CD4-positive, alpha-beta T cell (primary cell): ENCODE data around the gene TMBIM1. TPM values are rescaled to one million over a fixed set of nuclear protein-coding genes. Genes with fewer than 3 reads are reported as not detected.

Source experiments
- ATAC-seq: fragments of 200-7000 bp; cut with Tn5 transposase; one replicate; pipeline ENCODE4 v1.10.0; 2022; ENCODE audit warnings: mild to moderate bottlenecking; ENCODE audit not compliant: poor library complexity
- CTCF ChIA-PET: fragments of 350-600 bp; sonication (Branson Sonifier 250); formaldehyde crosslinking; loops from one replicate; lab custom pipeline; 2021; ENCODE audit warnings: antibody characterized with exemption, inconsistent platforms; lab: Charles Lee
- POLR2A ChIA-PET: fragments of 350-600 bp; sonication (Branson Sonifier 250); formaldehyde crosslinking; loops from one replicate; lab custom pipeline; 2021; ENCODE audit warnings: antibody characterized with exemption, inconsistent platforms; lab: Charles Lee
- DNase-seq, 14 experiments: peaks; one replicate each; pipeline ENCODE4 v3.0.0-alpha.2; 2013 to 2020; ENCODE audit warnings: mixed read lengths in 2 of 14
- H3K27ac ChIP-seq, 2 donors: one replicate each; pipeline versions ENCODE4 v1.5.1 to v1.7.0; 2013; ENCODE audit warnings: low read length in 2 of 2, low read depth in 1 of 2, mild to moderate bottlenecking in 1 of 2
- H3K27me3 ChIP-seq, 2 experiments: 1 replicate in 1 of 2; 2 replicates in 1 of 2; pipeline versions ENCODE4 v1.6.1 to v1.7.0; 2013; ENCODE audit warnings: low read length in 2 of 2, control low read depth in 1 of 2, mild to moderate bottlenecking in 1 of 2, moderate library complexity in 1 of 2; ENCODE audit not compliant: insufficient read depth in 2 of 2, control insufficient read depth in 1 of 2
- H3K36me3 ChIP-seq: one replicate; pipeline ENCODE4 v1.6.1; 2013; ENCODE audit warnings: low read length, control low read depth; ENCODE audit not compliant: insufficient read depth
- H3K4me1 ChIP-seq: one replicate; pipeline ENCODE4 v1.6.1; 2013; ENCODE audit warnings: low read length, control low read depth; ENCODE audit not compliant: insufficient read depth
- H3K4me3 ChIP-seq: one replicate; pipeline ENCODE4 v1.5.1; 2013; ENCODE audit warnings: mild to moderate bottlenecking, low read length, moderate library complexity
- H3K9me3 ChIP-seq, 2 experiments: 1 replicate in 1 of 2; 2 replicates in 1 of 2; pipeline versions ENCODE4 v1.6.1 to v1.7.0; 2013; ENCODE audit warnings: low read length in 2 of 2, mild to moderate bottlenecking in 2 of 2, control low read depth in 1 of 2, moderate library complexity in 1 of 2; ENCODE audit not compliant: control insufficient read depth in 1 of 2, insufficient read depth in 1 of 2
- H3K27ac Mint-ChIP-seq: one replicate; pipeline ENCODE4 v1.8.0; 2020; ENCODE audit warnings: mixed read lengths
- H3K27me3 Mint-ChIP-seq: one replicate; pipeline ENCODE4 v1.8.0; 2021; ENCODE audit warnings: mixed read lengths
- H3K36me3 Mint-ChIP-seq: one replicate; pipeline ENCODE4 v1.8.0; 2021; ENCODE audit warnings: low read depth, mixed read lengths
- H3K4me1 Mint-ChIP-seq: one replicate; pipeline ENCODE4 v1.8.0; 2021; ENCODE audit warnings: low read depth, mixed read lengths
- H3K4me3 Mint-ChIP-seq: one replicate; pipeline ENCODE4 v1.8.0; 2020; ENCODE audit warnings: mild to moderate bottlenecking, mixed read lengths
- H3K9me3 Mint-ChIP-seq: one replicate; pipeline ENCODE4 v1.8.0; 2020; ENCODE audit warnings: mixed read lengths
- CTCF ChIP-seq: fragments of 200-600 bp; IDR thresholded peaks from one replicate; pipeline ENCODE4 v1.8.0; 2022; ENCODE audit warnings: antibody characterized with exemption, mild to moderate bottlenecking
- intact Hi-C, 2 experiments: fragments of 100-400 bp; cut with DNase I in 1 of 2; cut with micrococcal nuclease in 1 of 2; formaldehyde crosslinking; loops; one replicate each; pipeline versions ENCODE4 v1.15.1 to v1.9.0; 2023 to 2025; cut with DNase I, micrococcal nuclease
- total RNA-seq, 174 experiments: library from RNA in 2 of 174; stranded (reverse) in 2 of 174; gene quantifications; one replicate each; pipeline ENCODE4 v1.2.3 and lab custom pipeline; 2021 to 2026

The TMBIM1 gene
- total RNA-seq, 2 experiments from 2014 or later = 99.2 to 102 TPM

GRCh38 chr2:218305383-218305782 lies 13.1 kb upstream of the TMBIM1 start:
- no peaks in the 10 kb centered on the region for H3K9me3 ChIP-seq
- intact Hi-C loops = no loop called here
- POLR2A ChIA-PET = no interaction called here

DNA sequence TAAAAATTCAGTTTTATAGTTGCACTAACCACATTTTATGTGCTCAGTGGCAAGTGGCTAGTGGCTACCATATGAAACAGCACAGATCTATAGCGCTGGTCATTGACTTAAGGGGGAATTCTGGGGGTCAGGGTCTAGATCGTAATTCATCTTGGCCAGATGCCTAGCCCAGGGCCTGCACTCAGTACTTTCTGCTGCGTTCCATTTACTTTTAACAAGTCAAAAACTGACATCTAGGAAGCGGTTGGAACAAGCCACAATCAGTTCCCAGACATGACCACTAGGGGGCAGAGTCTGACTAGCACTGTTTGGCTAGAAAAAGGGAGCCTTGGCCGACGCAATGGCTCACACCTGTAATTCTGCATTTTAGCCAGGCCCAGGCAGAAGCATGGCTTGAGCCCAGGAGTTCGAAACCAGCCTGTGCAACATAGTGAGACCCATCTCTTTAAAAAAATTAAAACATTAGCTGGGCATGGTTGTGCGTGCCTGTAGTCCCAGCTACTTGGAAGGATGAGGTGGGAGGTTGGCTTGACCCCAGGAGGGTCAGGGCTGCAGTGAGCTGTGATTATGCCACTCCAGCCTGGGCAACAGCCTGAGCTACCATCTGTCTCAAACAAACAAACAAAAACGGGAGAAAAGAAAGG lies 9.0 kb upstream of the TMBIM1 start:
- peaks cover 7% of the 10 kb centered on the region for H3K4me1 Mint-ChIP-seq
- peak; percentile 87 for TF ChIP-seq CTCF
- no peaks in the 10 kb centered on the region for H3K9me3 Mint-ChIP-seq
- Histone ChIP-seq H3K9me3 (no peaks in the 10 kb centered on the region), H3K36me3 (no peaks in the 10 kb centered on the region), H3K27me3 (no peaks in the 10 kb centered on the region), H3K27ac (no peak overlapping the region), H3K4me1 (peaks cover 8% of the 10 kb centered on the region), H3K4me3 (no peak overlapping the region)
- ATAC-seq = peak; percentile 99
- no peaks in the 10 kb centered on the region for H3K36me3 Mint-ChIP-seq
- intact Hi-C loops = loop anchor here (1.0 to 2.0 kb wide), 5 partner anchors 9 to 165 kb away; partner anchors contain the start of genes CATIP (in 2 of the 2) and TMBIM1 (in 1 of the 2)
- POLR2A ChIA-PET = interaction anchor here (0.7 to 1.6 kb wide), 7 partner anchors 9 to 104 kb away, joined by 3 to 7 read pairs (median 4); partner anchors contain the start of genes CATIP, CTDSP1, PNKD and TMBIM1
- H3K27ac Mint-ChIP-seq = peak overlapping the region; percentile 4
- no peaks in the 10 kb centered on the region for H3K27me3 Mint-ChIP-seq
- CTCF ChIA-PET = interaction anchor here (0.5 to 1.5 kb wide), 14 partner anchors 9 to 184 kb away, joined by 3 to 19 read pairs (median 4); partner anchors contain the start of genes CATIP, PNKD and TMBIM1
- peak; percentile 79 to 93 (median 86) for DNase-seq
- H3K4me3 Mint-ChIP-seq = no peak overlapping the region

More at GRCh38 chr2:218305383-218305782, 13.1 kb upstream of the TMBIM1 start:
- H3K36me3 Mint-ChIP-seq = no peaks in the 10 kb centered on the region
- H3K4me3 Mint-ChIP-seq = no peak overlapping the region
- DNase-seq (no peak), ATAC-seq (no peak)
- Histone ChIP-seq H3K36me3 (no peaks in the 10 kb centered on the region), H3K27me3 (no peaks in the 10 kb centered on the region), H3K27ac (no peak overlapping the region), H3K4me1 (peaks cover 8% of the 10 kb centered on the region), H3K4me3 (no peak overlapping the region)
- CTCF ChIA-PET = interaction anchor here (1.7 kb wide), 1 partner anchor 13 kb away, joined by 4 read pairs; the partner anchor contains the start of gene TMBIM1
- H3K9me3 Mint-ChIP-seq = no peaks in the 10 kb centered on the region
- no peak for TF ChIP-seq CTCF
- no peak overlapping the region for H3K27ac Mint-ChIP-seq
- H3K27me3 Mint-ChIP-seq = no peaks in the 10 kb centered on the region
- H3K4me1 Mint-ChIP-seq = peaks cover 15% of the 10 kb centered on the region

GRCh38 chr2:218300141-218300540 lies 7.8 kb upstream of the TMBIM1 start:
- Histone ChIP-seq H3K27me3 (no peaks in the 10 kb centered on the region), H3K27ac (no peak overlapping the region), H3K4me3 (no peak overlapping the region), H3K36me3 (no peaks in the 10 kb centered on the region), H3K4me1 (peaks cover 12% of the 10 kb centered on the region), H3K9me3 (no peaks in the 10 kb centered on the region)
- Mint-ChIP-seq H3K4me3 (no peak overlapping the region), H3K36me3 (no peaks in the 10 kb centered on the region), H3K9me3 (no peaks in the 10 kb centered on the region), H3K4me1 (peaks cover 7% of the 10 kb centered on the region), H3K27ac (no peak overlapping the region), H3K27me3 (no peaks in the 10 kb centered on the region)
- CTCF ChIA-PET = interaction anchor here (2.2 kb wide), 1 partner anchor 96 kb away, joined by 5 read pairs; no protein-coding TSS in a partner anchor
- no peak for DNase-seq
- TF ChIP-seq CTCF = no peak
- no peak for ATAC-seq
- POLR2A ChIA-PET = interaction anchor here (1.1 kb wide), 1 partner anchor 29 kb away, joined by 3 read pairs; no protein-coding TSS in a partner anchor
- intact Hi-C loops = loop anchor here in 1 of 2 experiments (2.0 kb wide), 1 partner anchor 17 kb away; no protein-coding TSS in a partner anchor
